Natural killer cell (primary cell): ENCODE results near the gene TSR1. TPM values are rescaled to one million over a fixed set of nuclear protein-coding genes. Genes with fewer than 3 reads are reported as not detected.

Experiments used
- ATAC-seq, 3 donors: fragments of 150-1000 bp in 2 of 3; fragments of 200-7000 bp in 1 of 3; cut with Tn5 transposase; 1 replicate in 1 of 3; 2 replicates in 2 of 3; pipeline ENCODE4 v1.10.0; 2021; ENCODE audit warnings: mild to moderate bottlenecking in 2 of 3, moderate library complexity in 2 of 3
- DNase-seq, 2 donors: peaks; one replicate each; pipeline versions ENCODE4 v3.0.0 to v3.0.0-alpha.2; 2013 to 2021; ENCODE audit warnings: mixed read lengths in 1 of 2
- H3K27ac ChIP-seq: one replicate; pipeline ENCODE4 v1.5.1; 2013; ENCODE audit warnings: mild to moderate bottlenecking, low read length
- H3K27me3 ChIP-seq: one replicate; pipeline ENCODE4 v1.6.1; 2013; ENCODE audit warnings: low read length; ENCODE audit not compliant: control insufficient read depth, insufficient read depth
- H3K36me3 ChIP-seq: one replicate; pipeline ENCODE4 v1.6.1; 2013; ENCODE audit warnings: low read length; ENCODE audit not compliant: control insufficient read depth, insufficient read depth
- H3K4me1 ChIP-seq: one replicate; pipeline ENCODE4 v1.6.1; 2013; ENCODE audit warnings: low read length; ENCODE audit not compliant: control insufficient read depth, insufficient read depth
- H3K4me3 ChIP-seq: one replicate; pipeline ENCODE4 v1.5.1; 2013; ENCODE audit warnings: low read length
- H3K9me3 ChIP-seq: one replicate; pipeline ENCODE4 v1.6.1; 2013; ENCODE audit warnings: low read length; ENCODE audit not compliant: control insufficient read depth, insufficient read depth
- H3K27ac Mint-ChIP-seq, 2 donors: one replicate each; pipeline ENCODE4 v1.8.0; 2022; ENCODE audit warnings: mild to moderate bottlenecking in 2 of 2, mixed read lengths in 2 of 2, moderate library complexity in 1 of 2
- H3K27me3 Mint-ChIP-seq, 2 donors: one replicate each; pipeline ENCODE4 v1.8.0; 2022; ENCODE audit warnings: low read depth in 2 of 2, mixed read lengths in 2 of 2
- H3K36me3 Mint-ChIP-seq: one replicate; pipeline ENCODE4 v1.8.0; 2022; ENCODE audit warnings: mixed read lengths
- H3K4me1 Mint-ChIP-seq, 2 donors: one replicate each; pipeline ENCODE4 v1.8.0; 2022; ENCODE audit warnings: mixed read lengths in 2 of 2
- H3K4me3 Mint-ChIP-seq: one replicate; pipeline ENCODE4 v1.8.0; 2022; ENCODE audit warnings: mild to moderate bottlenecking, moderate library complexity, mixed read lengths
- H3K9me3 Mint-ChIP-seq, 2 donors: one replicate each; pipeline ENCODE4 v1.8.0; 2022; ENCODE audit warnings: mixed read lengths in 2 of 2
- WGBS: methylation state at CpG from one replicate; pipeline ENCODE4 v1.1.7; 2013; ENCODE audit warnings: missing lambda C conversion rate; ENCODE audit not compliant: insufficient coverage; 5-methylcytosine and 5-hydroxymethylcytosine counted together
- intact Hi-C: fragments of 100-400 bp; cut with micrococcal nuclease; formaldehyde crosslinking; loops from one replicate; pipeline ENCODE4 v1.14.2; 2022
- total RNA-seq, 4 donors: library from RNA; stranded (reverse); fragments of 120-200 nt in 1 of 4; gene quantifications; one replicate each; pipeline versions ENCODE4 v1.2.3 to v1.2.4, GENCODE V29; 2013 to 2022
- TF ChIP-seq, protein P1 (sequence below): fragments of 200-600 bp; IDR thresholded peaks from one replicate; pipeline ENCODE4 v1.8.0; 2022; ENCODE audit warnings: antibody characterized with exemption

The TSR1 gene
- total RNA-seq, 3 donors from 2014 or later (not counting 1 experiment from before 2014, with no cell fraction given) = 19.7 to 30.7 (median 29.0) TPM

DNA sequence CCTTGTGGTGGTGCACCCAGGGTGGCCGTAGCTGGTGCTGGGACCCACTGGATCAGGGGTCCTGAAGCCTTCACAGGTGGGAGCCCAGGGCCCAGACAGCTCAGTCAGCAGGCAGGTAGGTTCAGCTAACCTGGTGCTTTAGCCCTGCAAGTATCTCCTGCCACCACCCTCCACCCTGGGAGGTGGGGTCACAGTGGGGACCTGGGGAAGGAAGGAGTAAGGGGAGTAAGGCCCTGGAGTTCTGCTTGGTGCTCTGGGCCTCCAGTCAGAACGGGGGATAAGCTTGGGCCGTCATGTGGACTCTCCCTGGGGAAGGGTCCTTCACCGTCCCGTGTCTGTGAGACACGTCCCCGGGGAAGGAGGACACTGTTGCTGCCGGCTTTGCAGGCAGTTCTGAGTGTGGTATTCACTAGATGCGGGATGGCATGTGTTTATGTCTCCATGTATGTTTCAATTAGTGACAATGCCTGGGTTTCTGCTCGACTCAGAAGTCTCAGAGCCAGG lies 21.7 kb upstream of the TSR1 start:
- Histone ChIP-seq H3K27me3 (no peaks in the 10 kb centered on the region), H3K36me3 (peaks cover 3% of the 10 kb centered on the region), H3K9me3 (no peaks in the 10 kb centered on the region), H3K4me3 (no peak overlapping the region), H3K27ac (no peak overlapping the region), H3K4me1 (peaks cover 14% of the 10 kb centered on the region)
- no peak for ATAC-seq
- no peak overlapping the region for H3K4me3 Mint-ChIP-seq
- WGBS = 97% methylated on average over 10 of the region's 10 CpGs
- no peak for DNase-seq
- TF ChIP-seq, protein P1, sequence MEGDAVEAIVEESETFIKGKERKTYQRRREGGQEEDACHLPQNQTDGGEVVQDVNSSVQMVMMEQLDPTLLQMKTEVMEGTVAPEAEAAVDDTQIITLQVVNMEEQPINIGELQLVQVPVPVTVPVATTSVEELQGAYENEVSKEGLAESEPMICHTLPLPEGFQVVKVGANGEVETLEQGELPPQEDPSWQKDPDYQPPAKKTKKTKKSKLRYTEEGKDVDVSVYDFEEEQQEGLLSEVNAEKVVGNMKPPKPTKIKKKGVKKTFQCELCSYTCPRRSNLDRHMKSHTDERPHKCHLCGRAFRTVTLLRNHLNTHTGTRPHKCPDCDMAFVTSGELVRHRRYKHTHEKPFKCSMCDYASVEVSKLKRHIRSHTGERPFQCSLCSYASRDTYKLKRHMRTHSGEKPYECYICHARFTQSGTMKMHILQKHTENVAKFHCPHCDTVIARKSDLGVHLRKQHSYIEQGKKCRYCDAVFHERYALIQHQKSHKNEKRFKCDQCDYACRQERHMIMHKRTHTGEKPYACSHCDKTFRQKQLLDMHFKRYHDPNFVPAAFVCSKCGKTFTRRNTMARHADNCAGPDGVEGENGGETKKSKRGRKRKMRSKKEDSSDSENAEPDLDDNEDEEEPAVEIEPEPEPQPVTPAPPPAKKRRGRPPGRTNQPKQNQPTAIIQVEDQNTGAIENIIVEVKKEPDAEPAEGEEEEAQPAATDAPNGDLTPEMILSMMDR = no peak
- H3K27me3 Mint-ChIP-seq = no peaks in the 10 kb centered on the region
- H3K36me3 Mint-ChIP-seq = no peaks in the 10 kb centered on the region
- intact Hi-C loops = no loop called here
- H3K4me1 Mint-ChIP-seq = peaks cover 13 to 15% of the 10 kb centered on the region in 2 donors
- H3K27ac Mint-ChIP-seq = no peak overlapping the region
- no peaks in the 10 kb centered on the region for H3K9me3 Mint-ChIP-seq

DNA sequence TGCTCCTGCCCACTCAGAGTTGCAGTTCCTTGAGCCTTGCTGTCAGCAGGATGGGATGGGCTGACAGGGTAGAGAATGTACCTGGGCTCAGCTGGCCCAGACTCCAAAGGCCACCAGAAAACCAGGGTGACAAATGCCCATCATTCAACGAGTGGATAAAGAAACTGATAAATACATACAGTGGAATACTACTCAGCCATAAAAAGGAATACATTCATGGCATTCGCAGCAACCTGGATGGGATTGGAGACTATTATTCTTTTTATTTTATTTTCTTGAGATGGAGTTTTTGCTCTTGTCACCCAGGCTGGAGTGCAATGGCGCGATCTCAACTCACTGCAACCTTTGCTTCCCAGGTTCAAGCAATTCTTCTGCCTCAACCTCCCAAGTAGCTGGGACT lies 21.0 kb upstream of the TSR1 start:
- TF ChIP-seq, protein P1 = no peak
- H3K9me3 ChIP-seq = no peaks in the 10 kb centered on the region
- H3K27me3 Mint-ChIP-seq = no peaks in the 10 kb centered on the region

DNA sequence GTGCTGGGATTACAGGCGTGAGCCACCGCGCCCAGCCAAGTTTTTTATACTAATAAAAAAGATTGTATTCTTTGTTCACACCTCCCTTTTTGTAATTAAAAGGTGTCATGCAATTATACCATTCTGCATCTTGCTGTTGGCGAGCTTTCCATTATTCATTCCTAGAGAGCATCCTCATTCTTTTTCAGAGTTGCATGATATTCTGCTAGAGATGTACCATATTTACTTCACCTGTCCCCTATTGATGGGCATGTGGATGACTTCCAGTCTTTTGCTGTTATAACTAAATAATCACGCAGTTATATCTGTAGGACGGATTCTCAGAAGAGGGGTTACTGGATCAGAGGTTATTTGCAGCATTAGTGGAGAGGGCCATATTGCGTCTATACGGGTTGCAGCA lies 18.1 kb upstream of the TSR1 start:
- Mint-ChIP-seq H3K36me3 (no peaks in the 10 kb centered on the region), H3K27ac (no peak overlapping the region), H3K4me3 (no peak overlapping the region), H3K9me3 (no peaks in the 10 kb centered on the region), H3K4me1 (peaks cover 13 to 18% of the 10 kb centered on the region in 2 donors), H3K27me3 (no peaks in the 10 kb centered on the region)
- no peak overlapping the region for H3K27ac ChIP-seq
- H3K4me3 ChIP-seq = no peak overlapping the region
- WGBS = 75% methylated on average over 4 of the region's 8 CpGs
- no peaks in the 10 kb centered on the region for H3K9me3 ChIP-seq
- H3K36me3 ChIP-seq = peaks cover 2% of the 10 kb centered on the region
- no peak for ATAC-seq
- intact Hi-C loops = no loop called here
- TF ChIP-seq, protein P1 = no peak
- H3K4me1 ChIP-seq = peaks cover 16% of the 10 kb centered on the region
- H3K27me3 ChIP-seq = no peaks in the 10 kb centered on the region
- DNase-seq = no peak

More for the DNA sequence above, 21.0 kb upstream of the TSR1 start:
- Mint-ChIP-seq H3K27ac (no peak overlapping the region), H3K4me1 (peaks cover 13 to 18% of the 10 kb centered on the region in 2 donors), H3K36me3 (no peaks in the 10 kb centered on the region), H3K4me3 (no peak overlapping the region), H3K9me3 (no peaks in the 10 kb centered on the region)
- H3K27me3 ChIP-seq = no peaks in the 10 kb centered on the region
- no peak for DNase-seq
- H3K4me3 ChIP-seq = no peak overlapping the region
- ATAC-seq = no peak
- 96% methylated on average over 3 of the region's 4 CpGs for WGBS
- peaks cover 16% of the 10 kb centered on the region for H3K4me1 ChIP-seq
- H3K27ac ChIP-seq = no peak overlapping the region
- intact Hi-C loops = no loop called here
- H3K36me3 ChIP-seq = peaks cover 3% of the 10 kb centered on the region

DNA sequence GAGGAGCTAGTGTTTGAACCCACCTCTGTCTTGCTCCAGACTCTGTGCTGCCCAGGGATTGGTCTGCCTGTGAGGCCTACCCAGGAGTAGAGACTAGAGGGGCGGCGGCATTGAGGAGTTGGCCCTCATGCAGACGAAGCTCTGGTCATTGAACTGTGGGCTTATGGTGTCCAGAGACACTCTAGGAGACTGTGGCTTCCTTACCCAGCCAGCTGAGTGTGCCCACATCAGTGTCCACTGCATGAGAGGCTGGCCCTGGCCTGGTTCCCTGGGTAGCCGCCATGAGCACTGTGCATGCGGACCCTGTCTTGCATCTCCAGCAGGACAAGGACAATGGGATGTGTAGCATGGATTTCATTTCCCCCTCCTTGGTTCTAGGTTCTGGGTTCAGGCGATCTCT lies 15.0 kb upstream of the TSR1 start:
- no peak for ATAC-seq
- TF ChIP-seq, protein P1 = no peak
- no peaks in the 10 kb centered on the region for H3K36me3 ChIP-seq
- no peak overlapping the region for H3K4me3 Mint-ChIP-seq
- no peaks in the 10 kb centered on the region for H3K9me3 ChIP-seq
- no peaks in the 10 kb centered on the region for H3K27me3 ChIP-seq
- H3K36me3 Mint-ChIP-seq = no peaks in the 10 kb centered on the region
- intact Hi-C loops = no loop called here
- DNase-seq = no peak
- H3K4me3 ChIP-seq = no peak overlapping the region
- no peaks in the 10 kb centered on the region for H3K27me3 Mint-ChIP-seq
- H3K9me3 Mint-ChIP-seq = no peaks in the 10 kb centered on the region
- no peak overlapping the region for H3K27ac ChIP-seq
- no peak overlapping the region for H3K27ac Mint-ChIP-seq
- peaks cover 16% of the 10 kb centered on the region for H3K4me1 ChIP-seq
- WGBS = 94% methylated on average over 6 of the region's 6 CpGs
- H3K4me1 Mint-ChIP-seq = peaks cover 13 to 18% of the 10 kb centered on the region in 2 donors
